Measurements from ENCODE around the gene PTPRJ. TPM values are rescaled to one million over a fixed set of nuclear protein-coding genes. Genes with fewer than 3 reads are reported as not detected.

The PTPRJ gene
- total RNA-seq, 1 experiment from 2014 or later = 10.5 TPM

- ChIA-PET POLR2A (ENCODE audit: unreplicated experiment) (interaction anchor here (0.6 kb wide), 1 partner anchor 25 kb away, joined by 3 read pairs; the partner anchor contains the start of gene PTPRJ), CTCF (interaction anchor here (0.6 kb wide), 1 partner anchor 1196 kb away, joined by 3 read pairs; no protein-coding TSS in a partner anchor)
- intact Hi-C loops (cut with micrococcal nuclease) = no loop called here
- H3F3A ChIP-seq (ENCODE audit: low read length, unreplicated experiment) = no peaks in the 10 kb centered on the region
- H3K4me2 ChIP-seq (ENCODE audit: low read length) = no peak overlapping the region
- no peak overlapping the region for H3K4me3 ChIP-seq (ENCODE audit: low read length)
- no peak overlapping the region for H3K9ac ChIP-seq (ENCODE audit: low read length)
- no peak overlapping the region for H2AFZ ChIP-seq (ENCODE audit: low read length)
- ATAC-seq (peak; percentile 37; the same call in 1 of the 2 replicates), DNase-seq (no peak)
- H3K27me3 ChIP-seq (ENCODE audit: low read length) = no peaks in the 10 kb centered on the region
- H3K79me2 ChIP-seq (ENCODE audit: low read length) = no peaks in the 10 kb centered on the region
- no peaks in the 10 kb centered on the region for H3K9me2 ChIP-seq (replicated peaks; ENCODE audit: low read length)
- H3K27ac ChIP-seq (ENCODE audit: low read length) = no peak overlapping the region
- no peaks in the 10 kb centered on the region for H3K4me1 ChIP-seq (ENCODE audit: insufficient read depth, low read length)
- no TSS peak for BruUV-seq (replicated peaks)
- H4K20me1 ChIP-seq (ENCODE audit: low read length) = no peaks in the 10 kb centered on the region
- no peaks in the 10 kb centered on the region for H3K36me3 ChIP-seq (ENCODE audit: low read depth, low read length)
- no peak for TF ChIP-seq EZH2 (IDR thresholded peaks at IDR 0.05; ENCODE audit: low read length, unreplicated experiment)
- no peak for TF ChIP-seq CTCF (conservative IDR thresholded peaks at IDR 0.05; ENCODE audit: low read depth, low read length)
- TF ChIP-seq EZH2phosphoT487 (IDR thresholded peaks at IDR 0.05; ENCODE audit: borderline replicate concordance, low read length) = no peak
- H3K9me3 ChIP-seq (ENCODE audit: low read length) = no peaks in the 10 kb centered on the region
These were observed 25.2 kb upstream of the PTPRJ start for GRCh38 chr11:47955061-47955755.

- TF ChIP-seq CTCF (conservative IDR thresholded peaks at IDR 0.05; ENCODE audit: low read depth, low read length) (no peak), EZH2phosphoT487 (IDR thresholded peaks at IDR 0.05; ENCODE audit: borderline replicate concordance, low read length) (no peak), EZH2 (IDR thresholded peaks at IDR 0.05; ENCODE audit: low read length, unreplicated experiment) (no peak)
- CTCF ChIA-PET = no interaction called here
These were observed 20.3 kb upstream of the PTPRJ start for GRCh38 chr11:47960015-47960414.

GRCh38 chr11:47961383-47961782, 19.0 kb upstream of the PTPRJ start:
- BruUV-seq (replicated peaks) = no TSS peak
- no peaks in the 10 kb centered on the region for H3K79me2 ChIP-seq (ENCODE audit: low read length)
- POLR2A ChIA-PET (ENCODE audit: unreplicated experiment) = no interaction called here
- no peaks in the 10 kb centered on the region for H3K27me3 ChIP-seq (ENCODE audit: low read length)
- no peaks in the 10 kb centered on the region for H3K4me1 ChIP-seq (ENCODE audit: insufficient read depth, low read length)
- intact Hi-C loops (cut with micrococcal nuclease) = no loop called here
- no peaks in the 10 kb centered on the region for H3K36me3 ChIP-seq (ENCODE audit: low read depth, low read length)
- H3K9me2 ChIP-seq (replicated peaks; ENCODE audit: low read length) = no peaks in the 10 kb centered on the region
- H2AFZ ChIP-seq (ENCODE audit: low read length) = no peak overlapping the region
- H4K20me1 ChIP-seq (ENCODE audit: low read length) = no peaks in the 10 kb centered on the region
- H3K9ac ChIP-seq (ENCODE audit: low read length) = no peak overlapping the region
- peak; percentile 63 for ATAC-seq
- H3K27ac ChIP-seq (ENCODE audit: low read length) = no peak overlapping the region
- H3K4me2 ChIP-seq (ENCODE audit: low read length) = no peak overlapping the region
- DNase-seq = no peak
- H3F3A ChIP-seq (ENCODE audit: low read length, unreplicated experiment) = no peaks in the 10 kb centered on the region
- no peaks in the 10 kb centered on the region for H3K9me3 ChIP-seq (ENCODE audit: low read length)
- no peak for TF ChIP-seq CTCF (conservative IDR thresholded peaks at IDR 0.05; ENCODE audit: low read depth, low read length)
- TF ChIP-seq EZH2 (IDR thresholded peaks at IDR 0.05; ENCODE audit: low read length, unreplicated experiment) = no peak
- TF ChIP-seq EZH2phosphoT487 (IDR thresholded peaks at IDR 0.05; ENCODE audit: borderline replicate concordance, low read length) = no peak
- CTCF ChIA-PET = no interaction called here
- H3K4me3 ChIP-seq (ENCODE audit: low read length) = no peak overlapping the region

More at GRCh38 chr11:47960015-47960414, 20.3 kb upstream of the PTPRJ start:
- POLR2A ChIA-PET (ENCODE audit: unreplicated experiment) = no interaction called here
- no peak overlapping the region for H2AFZ ChIP-seq (ENCODE audit: low read length)
- no peak overlapping the region for H3K4me2 ChIP-seq (ENCODE audit: low read length)
- H3F3A ChIP-seq (ENCODE audit: low read length, unreplicated experiment) = no peaks in the 10 kb centered on the region
- no peak overlapping the region for H3K9ac ChIP-seq (ENCODE audit: low read length)
- no peaks in the 10 kb centered on the region for H3K36me3 ChIP-seq (ENCODE audit: low read depth, low read length)
- H4K20me1 ChIP-seq (ENCODE audit: low read length) = no peaks in the 10 kb centered on the region
- DNase-seq (no peak), ATAC-seq (no peak)
- no peaks in the 10 kb centered on the region for H3K9me3 ChIP-seq (ENCODE audit: low read length)
- H3K4me1 ChIP-seq (ENCODE audit: insufficient read depth, low read length) = no peaks in the 10 kb centered on the region
- H3K9me2 ChIP-seq (replicated peaks; ENCODE audit: low read length) = no peaks in the 10 kb centered on the region
- no peaks in the 10 kb centered on the region for H3K27me3 ChIP-seq (ENCODE audit: low read length)
- intact Hi-C loops (cut with micrococcal nuclease) = no loop called here
- no peaks in the 10 kb centered on the region for H3K79me2 ChIP-seq (ENCODE audit: low read length)
- H3K27ac ChIP-seq (ENCODE audit: low read length) = no peak overlapping the region
- H3K4me3 ChIP-seq (ENCODE audit: low read length) = no peak overlapping the region
- no TSS peak for BruUV-seq (replicated peaks)
